HG03159 (cell line): Measurements from ENCODE around the gene ARSB.

Experiments
- ATAC-seq: cut with Tn5 transposase; IDR thresholded peaks from one replicate; pipeline ENCODE4 v1.9.1; 2021; ENCODE audit warnings: mild to moderate bottlenecking, moderate library complexity; ENCODE audit not compliant: unreplicated experiment

The ARSB gene

DNA sequence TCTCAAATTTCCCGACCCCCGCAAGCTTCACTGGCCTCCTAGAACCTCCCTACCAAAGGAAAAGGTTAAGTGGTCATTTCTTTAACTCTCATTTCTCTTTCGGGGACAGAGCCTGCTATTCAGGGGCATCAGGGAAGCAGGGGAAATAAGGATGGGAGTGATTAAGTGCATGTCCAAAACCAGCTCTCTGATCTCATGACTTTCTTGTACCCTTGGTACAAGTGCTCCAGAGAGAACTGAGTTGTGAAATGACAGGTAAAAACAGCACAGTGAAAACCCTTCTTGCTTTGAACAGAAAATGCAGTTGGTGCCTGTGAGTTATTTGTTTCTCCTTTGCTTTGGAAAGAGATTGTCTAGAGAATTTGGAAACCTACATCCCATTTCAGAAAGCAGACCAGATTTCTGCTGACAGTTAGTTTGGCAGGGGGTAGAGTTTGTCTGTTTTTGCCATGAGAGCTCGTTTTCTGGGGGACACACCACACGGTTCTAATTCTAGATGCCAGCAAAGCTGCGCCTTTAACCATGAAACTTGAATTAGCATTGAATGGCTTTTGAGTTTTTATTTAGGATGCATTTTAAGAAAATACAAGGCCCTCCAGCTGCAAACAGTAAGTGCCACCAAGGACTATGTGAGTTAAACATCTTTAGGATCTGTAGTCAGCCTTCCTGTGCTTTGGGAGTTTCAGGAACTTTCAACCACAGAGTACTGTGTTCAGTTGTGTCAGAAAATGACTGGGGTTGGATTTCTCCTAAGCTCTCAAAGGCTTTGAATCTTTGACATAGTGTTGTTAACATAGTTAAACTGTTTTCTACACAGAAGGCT, 174.8 kb downstream of the ARSB start:
- no peak for ATAC-seq

DNA sequence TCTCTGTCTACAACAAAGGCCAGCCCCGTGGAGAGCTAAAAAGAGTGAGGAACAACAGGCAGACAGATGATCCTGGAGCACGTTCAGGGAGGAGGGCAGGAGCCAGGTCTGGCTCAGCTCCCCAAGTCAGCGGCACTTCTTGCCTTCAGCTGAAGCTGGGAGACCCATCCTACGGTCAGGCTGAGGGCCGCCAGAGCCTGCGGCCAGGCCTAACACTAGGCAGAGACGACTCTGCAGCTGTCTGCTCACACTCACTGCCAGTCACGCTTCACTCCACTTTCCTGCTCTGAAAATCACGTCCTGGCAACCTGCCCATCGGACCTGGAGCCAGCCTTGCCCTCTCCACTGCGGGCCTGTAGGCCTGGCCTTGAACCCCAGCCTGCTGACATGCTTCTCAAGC, 175.7 kb downstream of the ARSB start:
- ATAC-seq = no peak

DNA sequence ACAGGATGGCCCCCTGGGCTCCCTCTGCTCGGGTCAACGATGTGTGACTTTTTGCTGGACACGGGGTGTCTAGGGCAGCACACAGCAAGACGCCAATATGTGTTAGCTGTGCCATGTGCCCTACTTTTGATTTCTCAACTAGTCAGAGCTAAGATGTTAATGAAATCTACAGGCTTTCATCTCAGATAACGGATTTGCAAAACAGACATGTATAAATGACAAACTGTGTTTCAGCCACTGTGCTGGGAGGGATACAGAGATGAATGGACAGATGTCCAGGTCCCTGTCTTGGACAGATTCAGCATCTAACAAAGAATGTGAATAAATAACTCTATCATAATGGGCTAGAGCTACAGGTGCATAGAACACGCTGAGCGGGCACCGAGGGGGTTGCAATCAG, 176.3 kb downstream of the ARSB start:
- no peak for ATAC-seq

DNA sequence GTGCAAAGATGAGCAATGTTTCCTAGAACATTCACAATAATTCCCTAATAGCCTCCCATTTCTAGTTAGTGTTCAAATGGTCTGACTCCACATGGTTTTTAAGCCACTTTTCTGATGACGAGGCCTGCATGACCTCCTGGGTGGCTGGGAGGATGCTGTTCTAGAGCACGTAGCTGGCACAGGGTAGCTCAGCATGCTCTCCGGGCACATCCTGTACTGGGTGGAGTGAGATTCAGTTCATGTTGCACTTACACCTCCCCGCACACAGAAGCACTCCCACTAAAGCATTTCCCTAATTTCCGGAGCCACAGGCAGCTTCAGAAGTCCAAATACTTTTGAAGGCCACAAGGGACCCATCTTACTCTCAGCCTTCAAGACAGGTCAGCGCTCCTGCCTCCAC, 176.7 kb downstream of the ARSB start:
- no peak for ATAC-seq

DNA sequence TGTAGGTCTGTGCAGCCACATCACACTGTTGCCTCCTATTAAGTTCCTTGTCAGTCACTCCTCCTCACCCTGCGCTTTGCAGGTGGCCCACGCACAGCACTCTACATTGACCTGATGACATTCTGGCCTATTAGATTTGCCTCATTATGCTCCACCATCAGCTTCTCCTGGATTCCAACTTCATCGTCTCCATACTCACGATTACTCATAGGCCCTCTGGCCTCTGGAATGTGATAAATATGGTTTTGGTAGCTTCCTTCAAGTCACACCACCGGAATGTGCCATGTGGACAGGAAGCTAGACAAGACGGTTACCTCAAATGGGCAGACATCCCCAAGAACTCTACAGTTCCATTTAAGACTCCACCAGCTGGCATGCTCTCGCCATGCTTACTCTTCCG, 178.6 kb downstream of the ARSB start:
- ATAC-seq = no peak

DNA sequence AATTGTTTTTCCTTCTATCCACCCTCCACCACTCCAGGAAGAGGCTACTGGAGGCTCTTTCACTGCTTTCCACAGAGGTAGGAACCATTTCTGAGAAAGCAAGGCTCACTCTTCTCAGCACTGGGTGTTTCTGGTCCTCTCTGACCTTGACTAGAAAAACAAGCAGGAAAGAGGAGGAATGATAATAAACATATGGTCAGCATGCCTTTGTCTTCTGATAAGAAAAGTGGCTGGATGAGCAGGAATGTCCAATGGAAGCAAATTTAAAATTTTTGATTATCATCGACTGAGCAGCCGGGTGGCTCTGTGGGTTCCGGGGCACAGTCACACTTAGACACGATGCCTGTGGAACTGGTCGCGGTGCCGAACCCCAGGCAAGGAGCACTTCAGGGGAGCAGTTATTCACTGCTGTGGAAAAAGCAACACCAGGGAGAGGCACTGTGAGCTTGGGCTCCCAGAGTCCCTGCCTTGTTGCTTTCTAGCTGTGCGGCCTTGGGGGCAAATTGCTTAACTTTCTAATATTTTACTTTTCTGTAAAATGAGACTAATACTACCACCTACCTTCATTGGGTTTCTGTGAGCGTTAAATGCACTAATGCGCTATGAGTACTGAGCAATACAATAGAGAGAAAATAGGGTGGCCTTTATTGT, 179.5 kb downstream of the ARSB start:
- no peak for ATAC-seq

DNA sequence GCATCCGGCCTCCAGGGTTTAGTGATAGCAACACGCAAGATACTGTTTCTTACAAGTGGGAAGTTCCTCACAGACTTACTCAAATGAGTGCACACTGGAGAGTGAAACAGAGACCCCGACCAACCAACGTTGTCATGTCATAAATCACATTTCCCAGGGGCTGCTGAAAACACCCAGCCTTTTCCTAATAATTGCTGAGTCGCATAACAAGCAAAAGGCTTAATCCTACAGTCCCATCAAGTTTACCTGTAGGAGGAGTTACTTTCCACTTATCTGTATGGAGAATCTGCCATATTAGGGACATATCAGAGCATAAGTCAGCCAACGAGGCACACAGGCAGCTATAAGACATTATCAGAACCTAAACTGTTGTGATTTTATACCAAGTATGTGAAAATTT, 180.1 kb downstream of the ARSB start:
- no peak for ATAC-seq

DNA sequence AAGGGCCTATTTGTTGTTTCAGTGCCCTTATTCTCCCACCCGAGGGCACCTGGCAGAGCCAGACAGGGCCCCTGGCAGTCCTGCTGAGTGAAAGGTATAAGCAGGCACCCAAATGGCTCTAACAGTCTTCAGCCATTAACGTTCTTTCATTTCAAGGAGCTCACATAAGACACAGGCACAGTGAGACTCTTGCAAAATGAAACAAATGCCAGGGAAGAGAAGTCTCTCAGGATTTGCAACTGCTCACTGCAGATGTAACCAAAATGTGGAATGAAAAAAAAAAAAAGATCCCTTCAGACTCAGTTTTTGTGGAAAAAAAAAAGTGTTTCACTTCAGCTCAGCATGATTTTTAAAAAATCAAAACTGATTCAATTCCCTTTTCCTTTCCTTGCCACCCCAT, 181.2 kb downstream of the ARSB start:
- ATAC-seq = no peak

DNA sequence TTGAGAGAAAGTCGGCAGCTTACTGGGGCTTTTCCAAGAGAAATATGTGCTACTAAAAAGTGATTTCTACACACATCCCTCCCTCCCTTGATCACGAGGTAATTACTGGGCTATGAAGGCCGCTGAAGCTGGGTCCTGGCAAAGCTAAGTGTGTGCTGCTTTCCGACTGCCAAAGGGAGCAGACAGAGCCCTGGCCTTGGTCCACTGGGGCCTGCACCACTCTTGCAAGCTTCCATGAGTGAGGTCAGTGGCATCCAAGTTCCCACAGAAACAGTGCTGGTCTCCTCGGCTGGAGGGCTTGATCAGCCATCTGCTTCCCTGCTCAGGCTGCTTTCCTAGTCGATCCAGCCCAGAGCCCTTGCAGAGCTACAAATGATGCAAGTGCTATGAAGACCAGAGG, 181.8 kb downstream of the ARSB start:
- no peak for ATAC-seq

DNA sequence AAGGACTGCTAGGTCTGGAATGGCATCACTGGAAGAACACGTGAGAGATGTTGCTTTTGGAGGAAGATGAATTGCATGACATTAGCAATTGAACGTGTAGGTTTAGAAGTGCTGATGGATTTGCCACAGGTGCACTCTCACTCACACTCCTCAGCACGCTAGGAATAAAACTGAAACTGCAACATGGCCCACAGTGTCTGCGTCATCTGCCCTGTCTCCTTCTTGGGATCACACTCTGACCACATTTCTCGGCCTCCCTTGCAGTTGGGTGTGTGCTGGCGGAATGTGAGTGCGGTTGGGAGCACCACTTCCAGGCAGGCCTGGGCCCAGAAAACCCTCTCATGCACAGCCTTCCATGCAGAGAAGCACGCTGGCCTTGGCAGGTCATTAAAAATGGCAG, 183.7 kb downstream of the ARSB start:
- no peak for ATAC-seq

DNA sequence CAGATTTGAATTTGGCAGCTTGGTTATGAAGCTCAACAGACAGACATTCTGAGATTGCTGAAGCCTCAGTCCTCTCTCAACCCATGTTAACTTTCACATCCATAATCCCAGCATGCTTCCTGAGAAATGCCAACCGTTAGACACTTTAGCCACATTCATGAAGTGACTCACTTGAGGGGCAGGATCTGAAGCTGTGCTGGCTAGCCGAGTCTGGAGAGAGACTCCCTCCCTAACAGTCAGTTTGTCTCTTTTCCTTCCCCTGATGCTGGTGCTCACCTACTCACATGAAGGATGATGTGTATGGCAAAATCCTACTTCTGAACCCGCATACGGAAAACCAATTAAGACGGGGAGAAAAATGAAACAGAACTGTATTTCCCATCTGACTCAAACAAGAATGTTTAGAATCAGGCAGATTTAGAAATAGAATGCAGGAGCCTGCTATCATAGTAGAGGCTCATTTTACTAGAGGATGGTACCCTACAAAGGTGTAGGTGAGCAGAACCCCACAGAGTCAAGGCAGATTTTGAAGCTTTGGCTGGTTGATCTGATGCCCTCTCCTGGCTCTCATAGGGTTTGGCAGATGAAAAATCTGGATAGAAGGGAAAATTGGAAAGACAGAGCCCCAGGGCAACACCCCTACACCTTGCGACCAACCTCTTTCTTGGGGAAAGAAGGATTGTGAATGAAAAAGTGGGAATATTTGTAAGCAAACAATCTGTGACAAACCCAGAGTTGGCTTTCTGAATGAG, 185.7 kb downstream of the ARSB start:
- ATAC-seq = no peak

DNA sequence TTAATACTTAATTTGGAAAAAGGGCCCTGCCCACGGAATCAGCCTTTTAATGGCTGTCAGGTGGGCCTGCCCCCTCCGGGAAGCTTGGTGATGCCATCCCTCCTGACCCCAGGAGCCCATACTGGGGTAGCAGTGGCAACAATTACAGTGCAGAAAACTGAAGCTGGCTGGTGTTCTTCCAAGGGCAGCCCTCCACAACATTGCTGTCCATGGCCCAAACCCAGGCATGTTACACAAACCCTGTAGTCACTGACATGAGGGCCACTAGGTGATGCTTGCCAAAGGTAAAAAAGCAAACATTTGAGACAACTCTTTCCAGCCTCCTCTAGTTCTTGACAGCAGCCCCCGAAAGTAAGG, 186.5 kb downstream of the ARSB start:
- ATAC-seq = no peak

DNA sequence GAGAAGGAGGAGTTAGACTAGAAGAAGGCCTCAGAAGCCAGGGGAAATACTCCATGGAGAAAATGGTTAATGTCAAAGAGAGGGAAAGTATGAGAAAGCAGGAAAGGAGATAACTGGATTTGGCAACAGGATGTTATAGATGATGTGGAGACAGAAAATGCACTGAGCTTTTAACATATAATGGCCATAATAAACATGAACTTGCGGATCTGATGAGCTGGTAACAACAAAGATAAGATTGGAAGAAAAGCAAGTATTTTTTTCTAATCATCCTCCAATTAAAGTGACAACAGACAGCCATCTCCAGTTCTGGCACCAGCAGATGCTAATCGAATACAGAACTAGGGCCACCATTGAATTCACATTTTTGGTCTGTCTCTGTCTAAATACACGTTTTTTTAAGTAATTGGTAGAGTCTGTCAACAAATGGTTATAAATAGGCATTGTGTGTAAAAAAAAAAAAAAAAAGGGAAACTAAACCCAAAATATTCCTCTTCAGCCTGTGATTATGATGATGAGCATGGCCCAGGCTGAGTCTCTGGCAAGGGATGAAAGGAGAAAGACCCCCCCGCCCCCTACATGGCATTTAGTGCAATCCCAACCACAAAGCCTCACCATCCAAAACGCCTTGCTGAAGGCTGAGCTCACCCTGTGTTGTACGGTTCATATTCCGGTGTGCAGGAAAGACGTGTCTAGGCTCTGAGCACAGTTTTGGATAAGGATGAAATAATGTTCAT, 187.0 kb downstream of the ARSB start:
- ATAC-seq = no peak

DNA sequence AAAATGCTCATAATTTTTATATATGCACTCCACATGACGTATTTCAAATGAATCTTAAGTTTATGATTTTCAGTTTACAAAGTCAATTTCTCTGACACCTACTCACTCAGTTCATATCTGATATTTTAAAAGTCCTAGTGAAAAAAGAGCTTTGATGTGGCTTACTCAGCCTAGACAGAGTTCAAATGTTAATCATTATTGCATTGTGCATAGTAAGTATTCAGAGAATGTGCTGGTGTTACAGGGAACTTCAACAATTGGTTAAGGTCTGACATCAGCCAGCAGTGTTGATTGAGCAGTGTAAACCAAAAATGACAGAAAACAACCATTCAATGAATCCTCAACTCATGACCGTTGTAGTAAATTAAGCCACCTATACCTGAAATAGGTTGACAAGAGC, 189.4 kb downstream of the ARSB start:
- ATAC-seq = no peak

DNA sequence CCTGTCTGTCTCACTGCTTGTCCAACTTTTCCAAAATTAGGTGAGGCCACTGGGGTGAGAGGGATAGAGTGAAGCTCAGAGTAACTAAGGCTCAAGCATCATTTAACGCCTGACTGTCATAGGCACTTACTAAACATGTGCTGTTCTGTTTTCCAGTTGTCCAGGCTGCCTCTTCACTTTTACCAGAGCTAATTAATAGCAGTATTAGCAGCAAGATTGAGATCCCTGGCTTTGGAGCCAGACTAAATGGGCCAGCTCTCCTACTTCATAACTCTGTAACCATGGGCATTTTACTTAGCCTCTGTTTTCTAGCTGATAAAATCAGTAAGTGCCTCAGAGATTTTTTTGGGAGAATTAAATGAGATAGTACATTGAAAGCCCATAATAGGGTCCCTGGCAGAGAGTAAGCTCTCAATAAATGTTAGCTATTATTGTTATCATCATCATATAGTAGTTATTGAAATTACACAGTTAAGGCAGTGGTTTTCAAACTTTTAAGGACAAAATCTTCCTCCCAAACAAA, 190.4 kb downstream of the ARSB start:
- ATAC-seq = no peak

DNA sequence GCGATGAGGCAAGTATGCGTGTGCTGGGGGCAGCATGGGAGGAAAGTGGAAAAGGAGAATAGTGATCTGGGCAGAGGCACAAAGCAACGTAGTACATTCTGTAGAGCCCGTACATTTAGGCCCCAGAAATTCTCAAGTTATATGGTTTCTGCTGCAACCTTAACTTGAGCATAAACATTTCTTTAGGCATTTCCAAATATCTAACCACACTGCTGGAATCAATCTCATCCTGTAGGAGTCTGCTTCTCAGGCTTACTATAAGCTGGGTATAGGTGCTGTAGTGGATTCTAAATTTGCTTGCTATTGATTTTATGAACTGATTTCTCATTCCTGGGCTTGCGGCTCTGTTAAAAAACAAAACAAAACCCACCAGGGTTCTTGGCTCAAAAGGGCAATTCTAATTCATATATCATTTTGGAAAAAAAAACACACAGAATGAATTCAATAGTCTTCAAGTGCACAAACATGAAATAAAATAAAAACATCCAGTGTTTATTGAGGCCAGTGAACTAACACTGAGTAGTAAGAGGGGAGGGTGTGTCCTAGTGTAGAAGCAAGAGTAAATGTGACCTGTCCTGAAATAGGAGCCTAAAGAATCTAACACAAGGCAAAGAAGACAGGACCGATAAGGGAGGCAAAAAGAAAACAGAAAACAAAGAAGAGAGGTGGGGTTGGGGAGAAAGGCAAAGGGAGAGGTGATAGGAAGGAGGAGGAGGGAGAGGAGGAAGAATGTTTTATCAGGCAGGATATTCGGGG, 191.0 kb downstream of the ARSB start:
- no peak for ATAC-seq

DNA sequence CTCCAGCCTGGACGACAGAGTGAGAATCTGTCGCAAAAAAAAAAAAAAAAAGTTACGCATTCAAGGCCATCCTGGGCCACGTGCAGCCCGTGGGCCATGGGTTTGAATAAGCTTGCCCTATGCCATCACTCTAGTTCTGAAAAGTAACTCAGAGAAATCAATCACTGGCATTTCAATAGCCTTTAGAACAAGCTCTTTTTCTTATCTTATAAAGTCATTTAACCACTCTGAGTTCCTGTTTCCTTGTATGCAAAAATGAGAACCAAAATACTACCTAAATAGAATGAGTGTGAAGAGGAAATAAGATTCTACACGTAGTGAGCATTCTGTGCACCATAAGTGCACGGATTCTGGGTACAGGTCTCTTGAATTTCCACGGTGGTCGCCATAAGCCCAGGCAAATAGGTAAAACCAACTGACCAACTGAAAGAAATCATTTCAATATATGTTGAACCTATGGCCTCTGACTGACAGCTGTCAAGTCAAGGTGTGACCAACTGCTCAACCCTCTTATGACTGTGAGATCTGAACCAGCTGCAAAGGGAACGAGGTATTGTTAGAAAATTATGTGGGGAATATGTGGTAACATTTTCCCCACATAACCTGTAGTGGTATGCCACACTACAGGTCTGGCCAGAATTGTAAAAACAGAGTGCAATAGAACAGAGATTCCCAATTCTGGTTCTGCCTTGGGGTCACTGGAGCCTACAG, 192.6 kb downstream of the ARSB start:
- peak; percentile 70 for ATAC-seq

DNA sequence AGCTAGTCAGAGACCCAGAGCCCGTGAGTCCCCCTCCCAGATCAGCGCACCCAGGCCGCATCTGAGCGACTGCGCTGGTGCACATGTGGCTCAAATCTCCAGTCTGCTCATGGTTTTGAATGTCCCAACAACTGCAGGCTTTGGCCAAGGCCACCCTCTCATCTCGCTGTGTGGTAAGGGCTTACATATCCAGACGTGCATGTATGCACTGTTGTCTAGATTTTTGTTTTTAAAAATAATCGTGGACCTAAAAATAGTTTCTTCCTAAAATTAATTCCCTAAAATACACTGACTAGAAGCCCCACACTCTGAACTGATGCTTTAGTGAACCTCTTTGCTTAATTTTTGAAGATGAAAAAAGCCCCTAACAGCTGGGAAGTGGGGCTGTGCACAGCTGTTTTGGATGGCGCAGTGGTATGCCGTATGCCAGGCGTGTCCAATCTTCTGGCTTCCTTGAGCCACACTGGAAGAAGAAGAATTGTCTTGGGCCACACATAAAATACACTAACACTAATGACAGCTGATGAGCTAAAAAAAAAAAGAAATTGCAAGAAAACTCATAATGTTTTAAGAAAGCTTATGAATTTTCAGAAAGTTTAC, 193.5 kb downstream of the ARSB start:
- no peak for ATAC-seq

DNA sequence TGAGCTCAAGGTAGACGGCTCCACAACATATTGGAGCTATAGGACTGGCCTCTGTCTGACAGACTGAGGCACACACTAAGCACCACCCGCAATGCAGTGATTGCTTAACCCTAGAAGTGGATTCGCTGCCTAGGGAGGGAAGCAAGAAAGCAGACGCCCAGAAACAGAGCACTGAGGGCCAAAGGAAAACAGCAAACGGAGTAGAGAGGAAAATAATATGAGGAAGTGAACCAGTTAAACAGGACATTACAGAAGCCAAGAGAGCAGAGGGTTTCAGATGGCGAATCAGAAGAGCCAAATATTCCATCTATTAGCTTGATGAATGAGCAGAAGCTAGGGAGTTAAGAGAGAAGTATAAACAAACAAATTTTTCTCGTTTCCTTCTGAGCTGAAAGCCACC, 197.3 kb downstream of the ARSB start:
- no peak for ATAC-seq
